Keratinocyte (primary cell): ENCODE results near the gene KRTAP10-6. TPM values are rescaled to one million over a fixed set of nuclear protein-coding genes. Genes with fewer than 3 reads are reported as not detected.
"Not testable (repeated sequence)": the region's sequence is repeated elsewhere in the genome, so short reads cannot be mapped to it uniquely, and the experiment has no call there.

Experiments
- DNase-seq: peaks from one replicate; pipeline ENCODE4 v3.0.0-alpha.2; 2011; ENCODE audit warnings: low read depth, missing footprints, low spot score
- FAIRE-seq: peaks from 2 replicates; lab custom pipeline; 2011; peaks lifted over from hg19 to GRCh38; lab: Jason Lieb, UNC
- H2AFZ ChIP-seq: 2 replicates; pipeline ENCODE4 v1.6.0; 2012; ENCODE audit warnings: low read length, control low read depth, inconsistent platforms; ENCODE audit not compliant: control insufficient read depth
- H3K27ac ChIP-seq: 2 replicates; pipeline ENCODE4 v1.5.1; 2011; ENCODE audit warnings: low read length; ENCODE audit not compliant: control insufficient read depth, insufficient read depth
- H3K27me3 ChIP-seq: 3 replicates; pipeline ENCODE4 v1.6.0; 2011; ENCODE audit warnings: low read length; ENCODE audit not compliant: control insufficient read depth, insufficient read depth; ENCODE audit errors: extremely low read depth
- H3K36me3 ChIP-seq, 2 experiments: 2 replicates in 1 of 2; 3 replicates in 1 of 2; pipeline ENCODE4 v1.5.1; 2011; ENCODE audit warnings: low read length in 2 of 2, mild to moderate bottlenecking in 1 of 2; ENCODE audit not compliant: control insufficient read depth in 2 of 2, insufficient read depth in 2 of 2; ENCODE audit errors: extremely low read depth in 1 of 2
- H3K4me1 ChIP-seq: 3 replicates; pipeline ENCODE4 v1.5.1; 2011; ENCODE audit warnings: low read length; ENCODE audit not compliant: control insufficient read depth, insufficient read depth; ENCODE audit errors: extremely low read depth
- H3K4me2 ChIP-seq: 3 replicates; pipeline ENCODE4 v1.6.0; 2011; ENCODE audit warnings: low read depth, low read length; ENCODE audit not compliant: control insufficient read depth, insufficient read depth; ENCODE audit errors: extremely low read depth
- H3K4me3 ChIP-seq, 3 experiments: fragments of 200-600 bp in 1 of 3; sonication (generic) in 1 of 3; 2 replicates in 2 of 3; 3 replicates in 1 of 3; pipeline ENCODE4 v1.5.1; 2011 to 2016; ENCODE audit warnings: low read length in 3 of 3, mild to moderate bottlenecking in 3 of 3, control low read depth in 2 of 3, inconsistent platforms in 1 of 3, low read depth in 1 of 3, mixed read lengths in 1 of 3, mixed run types in 1 of 3, moderate library complexity in 1 of 3; ENCODE audit not compliant: control insufficient read depth in 2 of 3, insufficient read depth in 2 of 3; ENCODE audit errors: extremely low read depth in 1 of 3
- H3K79me2 ChIP-seq: 2 replicates; pipeline ENCODE4 v1.6.0; 2012; ENCODE audit warnings: low read length; ENCODE audit not compliant: control insufficient read depth, insufficient read depth
- H3K9ac ChIP-seq: 3 replicates; pipeline ENCODE4 v1.6.0; 2011; ENCODE audit warnings: low read length; ENCODE audit not compliant: control insufficient read depth, insufficient read depth; ENCODE audit errors: extremely low read depth
- H3K9me1 ChIP-seq: 3 replicates; pipeline ENCODE4 v1.6.0; 2011; ENCODE audit warnings: low read length; ENCODE audit not compliant: control insufficient read depth, insufficient read depth; ENCODE audit errors: extremely low read depth
- H3K9me3 ChIP-seq: 2 replicates; pipeline ENCODE4 v1.5.1; 2012; ENCODE audit warnings: low read depth, low read length; ENCODE audit not compliant: control insufficient read depth
- H4K20me1 ChIP-seq: 3 replicates; pipeline ENCODE4 v1.6.0; 2011; ENCODE audit warnings: low read length; ENCODE audit not compliant: control insufficient read depth, insufficient read depth; ENCODE audit errors: extremely low read depth
- EZH2 ChIP-seq: IDR thresholded peaks from one replicate; pipeline ENCODE4 v1.6.1; 2012; ENCODE audit warnings: inconsistent platforms, mild to moderate bottlenecking, low read length, moderate library complexity
- dilution Hi-C: fragments of 300-500 bp; cut with MboI; formaldehyde crosslinking; loops from one replicate; pipeline ENCODE4 v1.7.0; 2020; ENCODE audit warnings: low sequenced_read_pairs; ENCODE audit not compliant: extremely low pct_ligation_motif_present
- polyA plus RNA-seq, 5 experiments: library from polyadenylated mRNA; depleted of rRNA in 3 of 5; stranded (reverse) in 3 of 5; stranded (forward) in 1 of 5; unstranded in 1 of 5; fragments of >200 nt; gene quantifications; 1 replicate in 1 of 5; 2 replicates in 3 of 5; 3 replicates in 1 of 5; pipeline versions ENCODE4 v1.2.1 to v1.2.3, GENCODE V29; 2011 to 2012; ENCODE audit warnings: missing spikeins in 2 of 5, low read depth in 1 of 5, low replicate concordance in 1 of 5
- TF ChIP-seq, protein P1 (sequence below), 3 experiments: IDR thresholded peaks in 1 of 3; conservative IDR thresholded peaks in 1 of 3; optimal IDR thresholded peaks in 1 of 3; 2 replicates in 2 of 3; 3 replicates in 1 of 3; pipeline versions ENCODE3 to v1.5.1; 2011; ENCODE audit warnings: low read length in 3 of 3, mild to moderate bottlenecking in 3 of 3, moderate library complexity in 2 of 3, control low read depth in 1 of 3, inconsistent platforms in 1 of 3; ENCODE audit not compliant: insufficient read depth in 2 of 3; ENCODE audit errors: extremely low read depth in 1 of 3

Gene KRTAP10-6
- polyA plus RNA-seq, 1 donor (not counting 4 experiments of a cell fraction or from before 2014, with no cell fraction given), result not detected

GRCh38 chr21:44558695-44559094, 33.6 kb downstream of the KRTAP10-6 start, which contains the start of gene KRTAP10-3:
Gene KRTAP10-3, minus strand, starts transcription at chr21:44558795. Its CDS starts 80 bp downstream, at chr21:44558715.
- Histone ChIP-seq H4K20me1 (no peaks in the 10 kb centered on the region), H3K4me2 (no peak within 1 kb of the TSS), H3K9me3 (no peaks in the 10 kb centered on the region), H3K36me3 (no peaks in the 10 kb centered on the region), H2AFZ (no peak within 1 kb of the TSS), H3K27me3 (peaks cover 4% of the 10 kb centered on the region), H3K79me2 (no peaks in the 10 kb centered on the region), H3K4me3 (no peak within 1 kb of the TSS), H3K9me1 (no peaks in the 10 kb centered on the region), H3K27ac (no peak within 1 kb of the TSS), H3K4me1 (no peaks in the 10 kb centered on the region), H3K9ac (no peak within 1 kb of the TSS)
- no peak for FAIRE-seq
- dilution Hi-C loops, result no loop called here
- TF ChIP-seq, protein P1, sequence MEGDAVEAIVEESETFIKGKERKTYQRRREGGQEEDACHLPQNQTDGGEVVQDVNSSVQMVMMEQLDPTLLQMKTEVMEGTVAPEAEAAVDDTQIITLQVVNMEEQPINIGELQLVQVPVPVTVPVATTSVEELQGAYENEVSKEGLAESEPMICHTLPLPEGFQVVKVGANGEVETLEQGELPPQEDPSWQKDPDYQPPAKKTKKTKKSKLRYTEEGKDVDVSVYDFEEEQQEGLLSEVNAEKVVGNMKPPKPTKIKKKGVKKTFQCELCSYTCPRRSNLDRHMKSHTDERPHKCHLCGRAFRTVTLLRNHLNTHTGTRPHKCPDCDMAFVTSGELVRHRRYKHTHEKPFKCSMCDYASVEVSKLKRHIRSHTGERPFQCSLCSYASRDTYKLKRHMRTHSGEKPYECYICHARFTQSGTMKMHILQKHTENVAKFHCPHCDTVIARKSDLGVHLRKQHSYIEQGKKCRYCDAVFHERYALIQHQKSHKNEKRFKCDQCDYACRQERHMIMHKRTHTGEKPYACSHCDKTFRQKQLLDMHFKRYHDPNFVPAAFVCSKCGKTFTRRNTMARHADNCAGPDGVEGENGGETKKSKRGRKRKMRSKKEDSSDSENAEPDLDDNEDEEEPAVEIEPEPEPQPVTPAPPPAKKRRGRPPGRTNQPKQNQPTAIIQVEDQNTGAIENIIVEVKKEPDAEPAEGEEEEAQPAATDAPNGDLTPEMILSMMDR (optimal IDR thresholded peaks at IDR 0.05 in 1 of 3, IDR thresholded peaks at IDR 0.05 in 1 of 3, conservative IDR thresholded peaks at IDR 0.05 in 1 of 3; ENCODE audit: extremely low read depth in 1 of 3, insufficient read depth in 2 of 3, low read length in 3 of 3), result no peak
- TF ChIP-seq EZH2, result no peak
- no peak for DNase-seq

GRCh38 chr21:44558329-44558675, 34.0 kb downstream of the KRTAP10-6 start:
- H3K79me2 ChIP-seq, H3K9ac ChIP-seq, H4K20me1 ChIP-seq, H2AFZ ChIP-seq, H3K9me3 ChIP-seq, H3K4me1 ChIP-seq, DNase-seq, FAIRE-seq, H3K4me2 ChIP-seq, H3K27ac ChIP-seq, dilution Hi-C loops, H3K9me1 ChIP-seq, H3K36me3 ChIP-seq, H3K4me3 ChIP-seq, H3K27me3 ChIP-seq: not testable (repeated sequence)
